GM19372 (cell line): Measurements from ENCODE around the gene EPC1.
"Not testable (repeated sequence)": the region's sequence is repeated elsewhere in the genome, so short reads cannot be mapped to it uniquely, and the experiment has no call there.

Experiments
- ATAC-seq: cut with Tn5 transposase; IDR thresholded peaks from one replicate; pipeline ENCODE4 v1.9.1; 2021; ENCODE audit warnings: mild to moderate bottlenecking, low read depth, moderate library complexity; ENCODE audit not compliant: unreplicated experiment

EPC1 gene

DNA sequence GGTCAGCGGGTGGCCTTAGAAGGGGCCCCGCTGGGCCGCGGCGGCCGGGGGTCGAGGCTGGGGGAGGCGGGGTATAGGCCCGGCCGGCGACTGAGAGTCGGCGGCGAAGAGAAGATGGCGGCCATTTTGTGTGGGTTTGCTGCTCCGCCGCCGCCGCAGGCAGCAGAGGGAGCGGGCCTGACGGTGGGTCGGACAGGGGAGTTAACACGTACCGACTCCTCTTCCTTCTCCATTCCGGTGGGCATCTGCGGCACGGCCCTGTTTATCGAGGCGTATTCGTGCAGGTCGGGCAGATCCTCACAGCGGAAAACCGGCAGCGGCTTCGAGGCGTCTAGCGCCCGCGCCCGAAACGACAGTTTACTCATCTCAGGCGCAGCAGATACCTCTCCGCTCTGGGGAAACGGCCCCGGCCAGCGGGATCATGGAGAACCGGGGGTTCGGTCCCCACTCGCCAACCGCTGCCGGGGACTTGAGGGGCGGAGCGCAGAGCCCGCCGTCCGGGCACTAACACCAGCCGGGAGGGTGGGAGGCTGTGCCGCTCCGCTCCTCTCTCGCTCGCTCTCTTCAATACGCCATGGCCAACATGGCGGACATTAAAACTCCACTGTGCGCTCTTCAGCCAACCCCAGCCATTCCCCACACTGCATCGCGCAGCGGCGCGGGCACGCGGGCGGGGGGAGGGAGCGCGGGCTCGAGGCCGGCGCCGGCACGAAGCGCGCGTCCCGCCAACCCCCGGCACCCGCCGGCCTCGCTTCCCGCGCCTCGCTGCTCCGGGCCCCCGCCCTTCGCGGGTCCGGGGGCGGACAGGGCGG is at the start of gene EPC1:
TSS of gene EPC1 (minus strand) at position 608 of the 812 bp plus-strand sequence. CDS start at position 365, 243 bp downstream.
- peak; percentile 59 for ATAC-seq

GRCh38 chr10:32393911-32394310 is 47.0 kb upstream of the EPC1 start:
- ATAC-seq, result no peak

GRCh38 chr10:32392284-32392683 is 45.3 kb upstream of the EPC1 start:
- not testable (repeated sequence) for ATAC-seq

DNA sequence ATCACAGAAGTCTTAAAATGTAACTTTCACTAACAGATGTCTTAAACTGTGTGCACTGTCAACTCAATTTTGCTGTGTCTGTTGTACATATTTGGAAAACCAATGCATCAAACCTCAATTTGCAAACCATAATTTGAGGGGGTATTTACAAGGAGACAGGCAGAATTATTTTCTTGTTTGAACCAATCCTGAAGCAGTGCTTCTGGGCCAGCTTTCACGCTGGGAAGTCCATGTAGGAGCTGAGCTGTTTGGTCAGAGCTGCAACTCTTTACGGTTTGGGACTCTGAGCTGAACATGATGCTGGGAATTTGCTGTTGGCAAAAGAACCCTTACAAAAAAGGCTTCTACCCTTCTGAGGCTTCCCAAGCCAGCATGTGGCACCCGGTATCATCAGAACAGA is 43.2 kb upstream of the EPC1 start:
- no peak for ATAC-seq

- no peak for ATAC-seq
Observed at GRCh38 chr10:32388258-32389027, 41.5 kb upstream of the EPC1 start.

DNA sequence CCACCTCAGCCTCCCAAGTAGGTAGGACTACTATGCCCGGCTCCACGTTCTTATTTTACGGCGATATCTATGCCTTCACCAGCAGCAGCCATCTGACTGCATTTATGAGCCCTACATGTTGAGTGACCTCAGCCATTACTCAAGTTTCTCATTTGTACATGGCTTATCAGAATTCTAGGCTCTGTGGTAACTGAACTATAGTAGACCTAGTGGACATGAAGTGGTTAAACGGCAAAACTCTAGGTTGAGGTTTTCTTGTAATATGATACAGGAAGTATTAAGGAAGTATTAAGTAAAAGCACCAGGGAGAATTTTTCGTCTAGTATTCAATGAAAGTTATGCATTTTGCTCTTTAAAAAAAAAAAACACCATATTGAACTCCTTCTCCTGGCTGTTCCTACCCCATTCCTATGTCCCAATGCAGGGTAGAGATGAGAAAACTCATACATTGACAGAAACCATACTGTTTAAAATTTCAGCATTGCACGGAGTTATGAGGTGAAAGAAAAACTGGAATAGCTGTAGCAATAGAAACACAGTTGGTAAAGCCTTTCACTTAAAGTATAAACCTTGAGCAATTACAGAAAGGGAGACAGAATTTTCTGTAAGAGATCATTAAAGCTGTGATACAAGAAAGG is 39.8 kb upstream of the EPC1 start:
- no peak for ATAC-seq

- ATAC-seq, result no peak
Observed at GRCh38 chr10:32384171-32384570, 37.2 kb upstream of the EPC1 start.

GRCh38 chr10:32381165-32381564 is 34.2 kb upstream of the EPC1 start:
- ATAC-seq, result no peak

DNA sequence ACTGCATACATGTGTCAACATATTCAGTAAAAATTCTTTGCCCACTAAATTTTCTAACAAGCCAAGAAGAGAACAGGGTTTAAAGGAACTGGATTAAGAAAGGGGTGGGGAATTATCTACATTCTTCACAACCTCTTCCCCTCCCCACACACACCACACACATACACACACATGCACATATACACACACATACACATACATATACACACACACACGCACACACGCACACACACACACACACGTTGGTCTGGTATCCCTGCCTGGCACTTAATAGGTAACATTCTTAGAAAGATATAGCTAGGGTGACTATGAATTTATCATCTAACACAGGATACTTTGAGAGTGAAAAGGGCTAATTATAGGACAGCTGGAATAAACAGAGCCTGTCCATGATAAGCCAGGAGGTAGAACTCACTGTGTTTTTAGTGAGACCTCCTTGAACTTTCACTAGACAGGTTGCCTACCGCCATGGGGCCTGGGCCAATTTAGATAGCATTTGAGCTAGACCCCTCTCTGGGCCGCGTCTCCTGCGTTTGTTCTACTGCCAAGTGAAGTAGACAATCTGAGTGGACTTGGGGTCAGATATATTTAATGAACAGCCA is 33.1 kb upstream of the EPC1 start:
- ATAC-seq, result no peak

DNA sequence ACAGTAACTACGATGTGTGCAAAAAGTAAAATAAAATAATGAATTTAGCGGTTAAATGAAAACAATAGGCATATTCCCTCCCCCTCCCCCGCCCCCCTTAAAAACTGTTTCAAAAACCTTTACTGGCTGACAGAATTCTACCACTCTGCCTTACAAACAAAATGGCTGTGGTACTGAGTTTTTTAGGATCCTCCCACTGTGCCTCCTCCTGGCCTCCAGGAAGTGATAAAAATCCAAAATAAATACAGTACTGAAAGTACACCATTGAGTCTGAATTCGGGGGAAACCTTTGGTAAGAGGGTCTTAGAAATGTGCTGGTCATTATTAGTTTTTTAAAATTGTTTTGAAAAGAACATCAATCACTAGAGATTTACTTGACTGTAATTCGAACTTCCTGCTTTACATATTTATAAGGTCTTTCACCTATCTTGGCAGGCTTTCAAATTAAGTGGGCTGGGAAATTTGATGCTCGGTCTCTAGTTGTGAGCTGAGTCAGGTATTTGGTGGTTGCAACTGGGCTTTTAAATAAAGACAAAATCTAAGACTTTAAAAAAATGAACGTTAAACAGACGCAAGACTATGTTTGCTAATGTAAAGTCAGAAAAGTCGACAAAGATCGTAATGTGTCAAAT is 32.5 kb upstream of the EPC1 start:
- ATAC-seq, result peak; percentile 38

- ATAC-seq, result peak; percentile 87
Observed at GRCh38 chr10:32378363-32379317, 31.7 kb upstream of the EPC1 start.

- ATAC-seq, result no peak
Observed at GRCh38 chr10:32377458-32378259, 30.7 kb upstream of the EPC1 start.

- no peak for ATAC-seq
Observed at GRCh38 chr10:32376771-32377170, 29.8 kb upstream of the EPC1 start.

- no peak for ATAC-seq
Observed at GRCh38 chr10:32376097-32376496, 29.1 kb upstream of the EPC1 start.

DNA sequence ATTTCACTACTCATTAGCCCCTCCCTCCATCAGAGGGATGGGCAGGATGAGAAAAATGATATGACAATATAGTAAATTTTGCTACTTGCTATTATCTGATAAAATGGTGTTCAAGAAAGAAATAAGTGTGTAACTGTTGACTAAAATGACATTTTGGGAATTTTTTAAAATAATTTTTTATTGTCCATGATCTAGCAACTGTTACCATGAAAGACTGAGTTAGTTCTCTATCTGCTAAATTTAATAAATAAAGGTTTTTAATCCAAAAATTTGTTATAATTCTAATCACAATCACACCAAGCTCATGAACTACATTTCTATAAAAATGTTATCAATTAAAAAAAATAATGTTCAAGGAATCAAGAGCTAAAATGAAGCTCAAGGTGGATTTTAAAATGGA is 28.7 kb upstream of the EPC1 start:
- no peak for ATAC-seq

DNA sequence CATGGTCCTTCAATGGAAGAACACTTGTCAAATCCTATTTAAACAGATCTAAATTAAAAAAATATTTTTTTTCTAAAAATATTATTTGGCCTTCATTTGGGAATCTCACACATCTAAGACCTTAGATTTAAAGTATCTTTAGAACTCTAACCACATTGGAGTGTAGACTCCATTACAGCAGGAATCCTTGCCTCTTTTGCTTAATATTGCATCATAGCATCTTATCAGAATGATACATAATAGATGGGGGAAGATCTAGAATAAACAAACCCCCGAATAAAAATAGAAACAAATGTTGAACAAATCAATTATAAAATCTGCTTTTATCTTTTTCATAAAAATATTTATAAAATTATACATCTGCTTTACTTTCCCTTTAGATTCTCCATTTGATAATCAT is 27.6 kb upstream of the EPC1 start:
- no peak for ATAC-seq

DNA sequence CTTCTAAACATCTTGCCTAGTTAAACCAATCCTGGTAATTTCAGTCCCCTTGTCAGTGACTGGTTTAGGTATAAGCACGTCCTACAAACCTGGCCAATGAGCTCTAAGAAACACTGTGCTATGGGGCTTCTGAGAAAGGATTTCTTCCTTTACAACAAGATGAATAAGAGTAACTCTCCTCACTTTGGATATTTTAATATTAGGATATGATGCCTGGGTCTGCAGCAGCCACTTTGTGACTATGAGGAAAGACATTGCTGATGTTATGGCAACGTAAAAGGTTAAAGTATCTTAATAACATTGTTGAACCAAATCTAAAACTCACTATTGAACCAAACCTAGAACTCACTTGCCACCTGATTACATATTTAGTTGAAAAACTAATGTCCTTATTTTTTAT is 26.5 kb upstream of the EPC1 start:
- no peak for ATAC-seq

DNA sequence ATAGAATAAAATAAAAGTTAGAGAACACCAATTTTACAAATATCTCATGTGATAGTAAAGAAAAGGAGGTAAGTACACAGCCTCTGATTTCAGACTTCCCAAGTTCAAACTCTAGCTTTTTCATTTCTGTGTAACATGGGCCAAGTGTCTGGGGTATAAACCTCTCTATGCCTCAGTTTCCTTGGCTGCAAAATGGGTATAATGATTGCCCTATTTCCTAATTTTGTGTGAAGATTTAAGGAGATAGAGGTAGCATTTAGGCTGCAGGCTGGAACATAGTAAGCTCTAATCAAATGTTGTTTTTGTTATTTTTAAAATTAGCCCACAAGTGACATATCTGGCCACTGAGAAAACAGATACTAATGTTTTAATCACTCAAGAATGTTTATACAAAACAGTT is 26.1 kb upstream of the EPC1 start:
- ATAC-seq, result no peak
